DOHH2 (cell line): ENCODE measurements around the gene KRT15.

Experiments used
- CTCF ChIP-seq: fragments of 200-600 bp; sonication (generic); IDR thresholded peaks from one replicate; pipeline ENCODE4 v1.5.1; 2014; ENCODE audit warnings: antibody characterized with exemption, mild to moderate bottlenecking, low read depth, low read length; ENCODE audit not compliant: poor library complexity, severe bottlenecking
- EZH2phosphoT487 ChIP-seq: fragments of 200-600 bp; sonication (generic); IDR thresholded peaks from 2 replicates; pipeline ENCODE4 v1.6.1; 2017; ENCODE audit warnings: borderline replicate concordance, mild to moderate bottlenecking, antibody characterized with exemption, low read length, moderate library complexity, mixed read lengths

GRCh38 chr17:41467561-41467960 is 51.1 kb downstream of the KRT15 start:
- TF ChIP-seq CTCF (no peak), EZH2phosphoT487 (no peak)
